NCI-H446 (cell line): ENCODE results near the gene TMEM205.
A peak's percentile ranks its signal among the peaks of the same experiment; 100 is the strongest.
"Not testable (repeated sequence)": the region's sequence is repeated elsewhere in the genome, so short reads cannot be mapped to it uniquely, and the experiment has no call there.

Experiments
- DNase-seq, 2 experiments: peaks; one replicate each; lab custom pipeline; 2025; lab: John Stamatoyannopoulos, UW

Gene TMEM205

DNA sequence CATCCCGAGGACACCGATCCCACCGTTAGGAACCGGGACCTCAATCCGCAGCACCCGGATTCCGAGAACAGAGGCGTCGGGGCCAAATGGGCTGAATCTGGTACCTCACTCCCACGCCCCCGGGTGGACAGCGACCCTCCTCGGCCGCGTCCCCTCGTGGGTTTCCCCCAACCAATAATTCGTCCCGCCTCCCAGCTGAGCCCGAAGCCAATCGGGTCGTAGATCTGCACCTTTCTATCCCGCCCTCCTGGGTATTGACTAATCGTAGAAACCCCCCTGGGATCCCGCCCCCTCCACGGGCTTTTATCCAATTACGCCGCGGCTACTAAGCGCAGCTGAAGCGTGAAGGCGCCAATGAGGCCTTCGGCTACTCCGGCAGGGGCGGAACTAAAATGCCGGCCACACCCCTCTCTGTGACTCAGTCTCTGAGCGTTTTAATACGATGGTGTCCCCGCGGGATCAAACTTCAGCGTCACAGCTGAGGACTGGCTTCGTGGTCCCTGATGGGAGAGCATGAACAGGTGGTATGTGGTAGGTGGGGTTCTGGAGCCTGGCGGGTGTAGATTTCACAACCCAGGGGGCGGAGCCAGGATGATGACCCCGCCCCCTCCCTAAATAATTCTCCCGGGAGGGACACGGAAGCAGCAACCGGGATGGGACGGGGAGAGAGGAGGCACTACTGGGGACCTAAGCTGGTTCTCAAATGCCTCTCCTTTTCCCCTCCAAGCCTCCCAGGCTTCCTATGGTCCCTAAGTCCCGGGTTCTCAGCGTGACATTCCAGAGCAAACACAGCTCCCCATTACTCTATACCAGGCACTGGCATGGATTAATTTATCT, at the start of gene TMEM205, which contains the start of gene CCDC159:
Gene TMEM205 (minus strand): TSS at position 165 of the 837 bp plus-strand sequence. CDS start 649 bp downstream, outside the sequence.
Gene CCDC159 (plus strand): TSS at position 416 of the 837 bp plus-strand sequence. CDS start 88 bp downstream, at position 504.
- peak; percentile 99 to 100 for DNase-seq

- DNase-seq, result no peak
These were observed 45.0 kb upstream of the TMEM205 start for GRCh38 chr19:11390933-11391680.

- DNase-seq, result no peak
These were observed 44.3 kb upstream of the TMEM205 start for GRCh38 chr19:11390359-11390758.

DNA sequence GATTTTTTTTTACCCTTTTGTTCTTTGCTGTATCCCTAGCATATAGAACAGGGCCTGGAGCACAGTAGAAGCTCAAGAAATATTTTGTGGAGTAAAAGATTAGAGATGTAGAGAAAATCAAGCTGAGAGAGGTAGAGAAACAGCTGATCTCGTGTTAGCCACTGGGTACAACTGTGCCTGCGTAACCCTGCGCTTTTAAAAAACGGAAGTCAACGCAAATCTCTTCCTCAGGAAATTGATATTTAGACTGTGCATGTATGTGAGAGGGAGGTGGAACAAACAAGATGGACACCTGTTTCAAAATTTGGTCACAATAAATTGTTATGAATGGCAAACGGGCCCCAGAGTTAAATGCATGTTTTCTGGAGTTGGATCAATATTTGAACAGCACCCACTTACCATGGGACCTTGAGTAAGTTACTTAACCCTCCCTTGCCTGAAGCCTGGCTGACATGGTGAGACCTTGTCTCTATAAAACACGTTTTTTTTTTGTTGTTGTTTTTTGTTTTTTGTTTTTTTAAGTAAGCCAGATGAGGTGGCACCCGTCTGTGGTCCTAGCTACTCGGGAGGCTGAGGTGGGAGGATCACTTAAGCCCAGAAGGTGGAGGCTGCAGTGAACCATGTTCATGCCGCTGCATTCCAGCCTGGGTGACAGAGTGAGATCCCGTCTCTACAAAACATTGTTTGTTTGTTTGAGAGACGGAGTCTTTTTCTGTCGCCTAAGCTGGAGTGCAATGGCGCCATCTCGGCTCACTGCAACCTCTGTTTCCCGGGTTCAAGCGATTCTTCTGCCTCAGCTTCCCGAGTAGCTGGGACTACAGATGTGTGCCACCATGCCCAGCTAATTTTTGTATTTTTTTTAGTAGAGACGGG, 41.3 kb upstream of the TMEM205 start:
- no peak for DNase-seq

DNA sequence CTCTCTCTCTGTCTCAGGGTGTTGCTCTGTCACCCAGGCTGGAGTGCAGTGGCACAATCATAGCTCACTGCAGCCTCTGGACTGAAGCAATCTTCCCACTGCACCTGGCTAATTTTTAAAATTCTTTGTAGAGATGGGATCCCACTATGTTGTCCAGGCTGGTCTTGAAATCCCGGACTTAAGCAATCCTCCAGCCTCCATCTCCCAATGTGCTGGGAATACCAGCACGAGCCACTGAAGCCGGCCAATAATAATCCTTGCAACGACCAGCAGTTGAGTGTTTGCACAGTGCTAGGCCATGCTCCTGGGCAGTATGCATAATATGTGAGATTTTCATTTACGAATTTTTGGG, 38.7 kb upstream of the TMEM205 start:
- no peak for DNase-seq

- DNase-seq, result no peak
These were observed 37.6 kb upstream of the TMEM205 start for GRCh38 chr19:11383706-11384048.

DNA sequence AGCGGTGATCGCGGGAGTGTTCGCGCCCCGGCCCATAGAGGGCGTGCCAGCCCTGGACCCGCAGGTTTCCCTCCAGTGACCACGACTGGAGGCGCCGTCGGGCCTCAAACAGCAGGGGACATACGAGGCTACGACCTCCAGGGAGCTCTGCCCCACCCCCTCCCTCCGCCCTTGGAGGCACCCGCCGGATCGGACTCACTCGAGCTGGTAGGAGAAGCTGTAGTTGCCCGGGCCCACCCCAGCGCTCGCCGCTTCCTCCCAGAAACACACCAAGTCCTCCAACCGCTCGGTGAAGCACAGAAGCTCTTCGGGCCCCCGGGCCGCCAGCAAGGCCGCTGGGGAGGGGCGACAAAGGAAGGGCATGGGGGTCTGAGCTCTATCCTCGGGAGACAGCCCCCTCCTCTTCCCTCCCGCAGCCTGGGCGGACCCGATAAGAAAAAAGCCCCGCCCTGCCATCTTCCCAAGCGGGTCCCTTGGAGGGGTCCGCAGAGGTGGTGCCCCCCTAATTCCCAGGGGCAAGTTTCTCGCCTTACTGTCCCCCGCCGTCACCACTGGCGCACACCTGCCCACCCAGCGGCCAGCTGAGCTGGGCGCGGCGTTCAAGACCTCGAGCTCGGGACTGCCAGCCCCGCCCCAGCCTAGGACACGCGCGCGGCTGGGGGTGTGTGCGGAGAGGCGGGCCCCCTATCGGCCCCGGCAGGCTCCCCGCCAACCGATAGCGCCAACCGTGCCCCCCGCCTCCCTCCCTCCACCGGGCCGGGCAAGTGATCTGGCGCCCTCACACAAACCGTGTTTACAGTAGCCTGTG, 37.0 kb upstream of the TMEM205 start:
- no peak for DNase-seq

DNA sequence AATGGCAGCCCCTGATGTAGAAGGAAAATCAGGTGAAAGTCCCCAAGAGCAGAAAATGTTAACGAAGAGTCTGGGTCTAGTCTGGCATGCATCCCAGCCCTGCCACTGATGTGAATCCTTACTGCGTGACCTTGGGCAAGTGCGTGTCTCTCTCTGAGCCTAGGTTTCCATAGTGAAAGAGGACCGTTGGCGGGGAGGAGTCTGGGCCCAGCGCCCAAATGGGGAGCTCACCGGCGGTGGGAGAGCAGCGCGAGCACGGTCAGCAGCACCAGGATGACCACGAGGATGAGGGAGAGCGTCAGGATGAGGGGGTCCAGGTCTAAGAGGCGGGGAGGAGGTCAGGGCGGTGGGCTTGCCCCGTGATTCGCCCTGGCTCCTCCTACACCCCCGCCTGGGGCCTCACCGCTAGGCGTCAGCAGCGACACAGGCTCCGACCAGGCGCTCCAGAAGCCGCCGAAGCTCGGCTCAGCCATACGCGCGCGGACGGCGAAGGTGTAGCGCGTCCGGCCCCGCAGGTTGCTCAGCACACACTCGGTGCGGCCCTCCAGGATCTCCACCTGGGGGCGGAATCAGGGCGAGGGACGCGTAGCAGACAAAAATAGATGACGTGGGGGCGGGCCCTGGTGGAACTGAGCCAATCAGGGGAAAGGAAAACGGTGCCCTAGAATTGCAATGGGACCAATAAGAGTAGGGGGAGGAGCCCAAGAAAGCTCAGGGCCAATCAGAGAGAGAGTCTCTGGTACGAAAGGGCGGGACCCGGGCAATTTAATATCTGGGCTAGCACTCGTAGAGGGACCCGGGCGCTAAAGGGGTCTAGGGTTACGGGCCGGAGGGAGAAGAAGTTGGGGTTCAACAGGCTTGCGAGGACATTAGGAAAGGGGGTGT, 34.8 kb upstream of the TMEM205 start:
- peak; percentile 94 to 97 for DNase-seq

GRCh38 chr19:11379857-11380350, 33.8 kb upstream of the TMEM205 start:
- no peak for DNase-seq

- not testable (repeated sequence) for DNase-seq
These were observed 33.3 kb upstream of the TMEM205 start for GRCh38 chr19:11379269-11379845.

DNA sequence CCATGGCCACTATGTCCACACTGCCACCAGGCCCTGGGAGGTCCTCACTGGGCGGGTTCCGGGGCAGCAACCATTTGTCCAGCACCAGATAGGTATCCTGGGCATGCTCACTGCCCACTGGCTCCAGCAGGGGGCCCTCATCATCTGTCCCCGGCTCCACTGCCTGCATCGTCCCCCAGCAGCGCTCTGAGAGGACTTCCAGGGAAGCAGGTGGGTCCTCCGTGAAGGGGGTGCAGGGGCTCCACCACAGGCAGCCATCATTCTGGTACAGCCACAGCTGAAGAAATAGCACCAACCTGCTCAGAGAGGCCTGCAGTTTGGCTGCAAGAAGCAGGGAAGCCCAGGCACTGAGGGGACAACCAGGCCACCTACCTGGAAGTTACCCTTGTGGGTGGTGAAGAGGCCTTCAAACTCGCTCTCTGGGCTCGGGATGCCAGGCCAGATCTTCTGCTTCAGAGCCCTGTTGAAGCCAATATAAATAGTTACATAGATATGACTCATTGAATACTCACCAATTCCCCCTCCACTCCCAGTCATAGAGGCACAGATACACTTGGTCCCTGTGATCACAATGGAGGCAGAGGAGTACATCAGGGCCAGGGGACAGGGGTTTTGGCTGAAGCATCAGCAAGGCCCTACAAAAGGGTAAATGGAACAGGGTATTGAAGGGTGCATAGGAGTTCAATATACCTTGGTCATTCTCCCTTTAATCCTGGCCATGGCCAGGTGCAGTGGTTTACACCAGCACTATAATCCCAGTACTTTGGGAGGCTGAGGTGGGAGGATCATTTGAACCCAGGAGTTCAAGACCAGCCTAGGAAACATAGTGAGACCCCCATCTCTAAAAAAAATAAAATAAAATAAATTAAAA, 32.5 kb upstream of the TMEM205 start:
- peak in 1 of 2 experiments; percentile 38 for DNase-seq

DNA sequence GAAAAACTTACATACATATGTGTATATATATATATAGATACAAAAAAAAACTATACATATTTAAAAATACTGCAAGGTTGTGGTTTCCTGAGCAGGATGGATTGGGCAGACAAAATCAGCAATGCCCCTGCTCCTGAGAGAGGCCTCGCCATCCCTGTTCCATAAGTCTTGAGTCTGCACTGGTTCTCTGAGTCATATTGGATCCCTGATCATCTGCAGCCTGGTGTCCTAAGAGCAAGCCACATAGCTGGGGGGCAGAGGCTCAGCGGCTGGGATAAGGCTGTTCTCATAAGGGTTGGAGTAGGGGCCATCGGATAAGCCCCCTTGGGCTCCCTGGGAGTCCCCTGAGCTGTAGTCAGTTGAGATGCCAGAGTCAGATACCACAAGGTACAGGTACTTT, 31.7 kb upstream of the TMEM205 start:
- no peak for DNase-seq

DNA sequence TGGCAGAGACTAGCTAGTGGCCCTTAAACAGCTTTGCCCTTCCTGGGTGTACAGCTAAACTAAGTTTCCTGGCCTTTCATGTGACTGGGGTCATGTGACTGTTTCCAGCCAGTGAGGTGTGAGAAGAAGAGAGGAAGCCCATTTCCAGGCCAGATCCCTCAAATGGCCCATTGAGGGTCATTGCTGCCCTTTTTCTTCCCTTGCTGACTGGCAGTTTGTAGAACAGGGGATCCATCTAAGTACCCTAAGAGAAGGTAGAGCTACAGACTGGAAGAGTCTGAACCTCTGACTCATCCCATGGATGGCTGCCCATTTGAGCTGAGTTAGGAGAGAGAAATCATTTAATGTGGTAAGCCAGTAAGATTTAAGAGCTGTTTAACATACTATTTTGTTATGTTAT, 31.2 kb upstream of the TMEM205 start:
- peak in 1 of 2 experiments; percentile 55 for DNase-seq

DNA sequence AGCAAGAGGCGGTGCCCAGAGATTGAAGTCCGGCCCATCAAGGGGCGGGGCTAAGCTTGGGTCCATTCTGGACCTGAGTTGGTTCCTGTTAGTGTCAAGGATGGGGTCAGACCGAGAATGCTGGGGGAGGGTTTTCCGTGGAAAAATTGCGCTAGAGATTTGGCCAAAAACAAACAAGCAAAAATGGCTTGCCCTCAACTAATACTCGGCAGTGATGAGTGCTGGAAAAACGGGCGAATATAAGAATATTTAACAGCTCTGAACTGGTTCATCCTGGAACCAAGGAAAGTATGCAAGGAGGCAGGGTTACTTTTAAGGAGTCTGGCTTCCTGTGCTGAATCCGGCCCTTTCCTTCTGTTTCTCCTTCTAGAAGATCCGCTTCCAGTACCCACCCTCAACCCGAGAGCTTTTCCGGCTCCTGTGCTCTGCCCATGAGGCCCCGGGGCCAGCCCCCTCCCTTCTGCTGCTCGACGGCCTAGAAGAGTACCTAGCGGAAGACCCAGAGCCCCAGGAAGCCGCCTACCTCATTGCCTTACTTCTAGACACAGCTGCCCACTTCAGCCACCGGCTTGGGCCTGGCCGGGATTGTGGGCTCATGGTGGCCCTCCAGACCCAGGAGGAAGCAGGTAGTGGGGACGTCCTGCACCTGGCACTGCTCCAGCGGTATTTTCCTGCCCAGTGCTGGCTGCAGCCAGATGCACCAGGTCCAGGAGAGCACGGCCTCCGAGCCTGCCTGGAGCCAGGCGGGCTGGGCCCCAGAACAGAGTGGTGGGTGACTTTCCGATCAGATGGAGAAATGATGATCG, 29.3 kb upstream of the TMEM205 start:
- DNase-seq, result no peak

- DNase-seq, result peak; percentile 98 to 99
These were observed 28.5 kb upstream of the TMEM205 start, which contains the start of gene SWSAP1 for GRCh38 chr19:11374433-11375142. TSS of gene SWSAP1 (plus strand) at chr19:11374666. CDS start at chr19:11374681, 15 bp downstream.

DNA sequence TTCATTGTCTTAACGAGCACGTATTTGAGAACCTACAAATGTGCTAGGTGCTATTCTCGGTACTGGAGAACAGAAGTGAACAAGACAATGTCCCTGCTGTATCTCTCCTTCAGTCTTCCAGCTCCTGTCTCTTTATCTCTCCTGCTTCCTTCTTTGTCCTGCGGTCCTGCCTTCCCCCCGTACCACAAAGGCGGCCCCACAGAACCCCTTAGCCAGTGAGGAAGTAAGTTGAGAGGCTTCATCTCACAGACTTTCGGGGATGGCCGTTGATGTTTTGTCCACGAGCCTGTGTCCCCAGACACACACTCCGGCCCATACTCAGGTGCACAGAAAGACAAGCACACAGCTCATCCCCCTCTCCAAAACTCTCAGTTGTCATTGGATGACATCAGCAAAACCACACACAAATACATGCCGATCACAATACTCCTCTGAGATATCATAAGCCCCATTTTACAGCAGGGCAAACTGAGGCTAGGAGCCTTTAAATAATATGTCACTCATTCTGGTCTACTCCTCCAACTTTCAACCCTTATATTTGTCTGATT, 27.9 kb upstream of the TMEM205 start:
- no peak for DNase-seq
